Measurements from ENCODE around the gene C4orf46.

- TF ChIP-seq POLR2AphosphoS5 (IDR thresholded peaks at IDR 0.05; ENCODE audit: low read depth, low read length) (no peak), SIN3A (IDR thresholded peaks at IDR 0.05; ENCODE audit: borderline replicate concordance, insufficient read depth, low read length) (no peak), REST (IDR thresholded peaks at IDR 0.05; ENCODE audit: insufficient read depth in 1 of 2, low read depth in 2 of 2, low read length in 2 of 2) (no peak)
Measured at GRCh38 chr4:158676076-158676475, 4.4 kb upstream of the C4orf46 start.

Data from PFSK-1 (cell line).